Hematopoietic multipotent progenitor cell treated with erythropoietin and hydrocortisone succinate and interleukin-3 and kit ligand, for 8 days (in vitro differentiated cells): Measurements from ENCODE around the gene ZNF581.
A peak's percentile ranks its signal among the peaks of the same experiment; 100 is the strongest.

Source experiments
- DNase-seq: peaks from one replicate; pipeline ENCODE4 v3.0.0-alpha.2; 2015

Gene ZNF581

GRCh38 chr19:55611983-55612645, 31.3 kb upstream of the ZNF581 start:
- DNase-seq = no peak

GRCh38 chr19:55613396-55613795, 30.1 kb upstream of the ZNF581 start:
- no peak for DNase-seq

DNA sequence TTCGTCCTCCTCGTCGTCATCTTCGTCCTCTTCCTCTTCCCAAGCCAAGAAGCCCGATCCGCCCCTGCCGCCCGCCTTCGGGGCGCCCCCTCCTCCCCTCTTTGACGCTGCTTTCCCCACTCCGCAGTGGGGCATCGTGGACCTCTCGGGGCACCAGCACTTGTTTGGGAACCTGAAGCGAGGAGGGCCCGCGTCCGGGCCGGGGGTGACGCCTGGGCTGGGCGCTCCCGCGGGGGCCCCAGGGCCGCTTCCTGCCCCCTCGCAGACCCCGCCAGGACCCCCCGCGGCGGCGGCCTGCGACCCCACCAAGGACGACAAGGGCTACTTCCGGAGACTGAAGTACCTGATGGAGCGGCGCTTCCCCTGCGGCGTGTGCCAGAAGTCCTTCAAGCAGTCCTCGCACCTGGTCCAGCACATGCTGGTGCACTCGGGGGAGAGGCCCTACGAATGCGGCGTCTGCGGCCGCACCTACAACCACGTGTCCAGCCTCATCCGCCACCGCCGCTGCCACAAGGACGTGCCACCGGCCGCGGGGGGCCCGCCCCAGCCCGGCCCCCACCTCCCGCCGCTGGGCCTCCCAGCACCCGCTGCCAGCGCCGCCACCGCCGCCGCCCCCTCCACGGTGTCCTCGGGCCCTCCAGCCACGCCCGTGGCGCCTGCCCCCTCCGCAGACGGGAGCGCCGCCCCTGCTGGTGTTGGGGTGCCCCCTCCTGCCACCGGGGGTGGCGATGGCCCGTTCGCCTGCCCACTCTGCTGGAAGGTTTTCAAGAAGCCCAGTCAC, 29.3 kb upstream of the ZNF581 start:
- DNase-seq = no peak

DNA sequence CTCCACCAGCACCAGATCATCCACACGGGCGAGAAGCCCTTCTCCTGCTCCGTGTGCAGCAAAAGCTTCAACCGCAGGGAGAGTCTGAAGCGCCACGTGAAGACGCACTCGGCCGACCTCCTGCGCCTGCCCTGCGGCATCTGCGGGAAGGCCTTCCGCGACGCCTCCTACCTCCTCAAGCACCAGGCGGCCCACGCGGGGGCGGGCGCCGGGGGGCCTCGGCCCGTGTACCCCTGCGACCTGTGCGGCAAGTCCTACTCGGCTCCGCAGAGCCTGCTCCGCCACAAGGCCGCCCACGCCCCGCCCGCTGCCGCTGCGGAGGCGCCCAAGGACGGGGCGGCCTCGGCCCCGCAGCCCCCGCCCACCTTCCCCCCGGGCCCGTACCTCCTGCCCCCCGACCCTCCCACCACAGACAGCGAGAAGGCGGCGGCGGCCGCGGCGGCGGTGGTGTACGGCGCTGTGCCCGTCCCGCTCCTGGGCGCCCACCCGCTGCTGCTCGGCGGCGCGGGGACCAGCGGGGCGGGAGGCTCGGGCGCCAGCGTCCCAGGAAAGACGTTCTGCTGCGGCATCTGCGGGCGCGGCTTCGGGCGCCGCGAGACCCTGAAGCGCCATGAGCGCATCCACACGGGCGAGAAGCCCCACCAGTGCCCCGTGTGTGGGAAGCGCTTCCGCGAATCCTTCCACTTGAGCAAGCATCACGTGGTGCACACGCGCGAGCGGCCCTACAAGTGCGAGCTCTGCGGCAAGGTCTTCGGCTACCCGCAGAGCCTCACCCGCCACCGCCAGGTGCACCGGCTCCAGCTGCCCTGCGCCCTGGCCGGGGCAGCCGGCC, 28.5 kb upstream of the ZNF581 start:
- DNase-seq = no peak

DNA sequence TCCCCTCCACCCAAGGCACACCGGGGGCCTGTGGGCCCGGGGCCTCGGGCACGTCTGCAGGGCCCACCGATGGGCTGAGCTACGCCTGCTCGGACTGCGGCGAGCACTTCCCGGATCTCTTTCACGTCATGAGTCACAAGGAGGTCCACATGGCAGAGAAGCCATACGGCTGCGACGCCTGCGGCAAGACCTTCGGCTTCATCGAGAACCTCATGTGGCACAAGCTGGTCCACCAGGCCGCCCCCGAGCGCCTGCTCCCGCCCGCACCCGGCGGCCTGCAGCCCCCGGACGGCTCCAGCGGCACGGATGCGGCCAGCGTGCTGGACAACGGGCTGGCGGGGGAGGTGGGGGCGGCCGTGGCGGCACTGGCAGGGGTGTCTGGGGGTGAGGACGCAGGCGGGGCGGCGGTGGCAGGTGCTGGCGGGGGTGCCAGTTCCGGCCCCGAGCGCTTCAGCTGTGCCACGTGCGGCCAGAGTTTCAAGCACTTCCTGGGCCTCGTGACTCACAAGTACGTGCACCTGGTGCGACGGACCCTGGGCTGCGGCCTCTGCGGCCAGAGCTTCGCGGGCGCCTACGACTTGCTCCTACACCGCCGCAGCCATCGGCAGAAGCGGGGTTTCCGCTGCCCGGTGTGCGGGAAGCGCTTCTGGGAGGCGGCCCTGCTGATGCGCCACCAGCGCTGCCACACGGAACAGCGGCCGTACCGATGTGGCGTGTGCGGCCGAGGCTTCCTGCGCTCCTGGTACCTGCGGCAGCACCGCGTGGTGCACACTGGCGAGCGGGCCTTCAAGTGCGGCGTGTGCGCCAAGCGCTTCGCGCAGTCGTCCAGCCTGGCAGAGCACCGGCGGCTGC, 27.7 kb upstream of the ZNF581 start:
- no peak for DNase-seq

DNA sequence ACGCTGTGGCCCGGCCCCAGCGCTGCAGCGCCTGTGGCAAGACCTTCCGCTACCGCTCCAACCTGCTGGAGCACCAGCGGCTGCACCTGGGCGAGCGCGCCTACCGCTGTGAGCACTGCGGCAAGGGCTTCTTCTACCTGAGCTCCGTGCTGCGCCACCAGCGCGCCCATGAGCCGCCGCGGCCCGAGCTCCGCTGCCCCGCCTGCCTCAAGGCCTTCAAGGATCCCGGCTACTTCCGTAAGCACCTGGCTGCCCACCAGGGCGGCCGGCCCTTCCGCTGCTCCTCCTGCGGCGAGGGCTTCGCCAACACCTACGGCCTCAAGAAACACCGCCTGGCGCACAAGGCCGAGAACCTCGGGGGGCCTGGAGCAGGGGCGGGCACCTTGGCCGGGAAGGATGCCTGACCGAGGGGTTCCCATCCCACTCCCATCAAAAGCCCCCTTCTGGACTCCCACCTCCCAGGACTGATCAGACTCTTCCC, 27.0 kb upstream of the ZNF581 start:
- no peak for DNase-seq

- DNase-seq = no peak
These were observed 26.0 kb upstream of the ZNF581 start for GRCh38 chr19:55617426-55617825.

DNA sequence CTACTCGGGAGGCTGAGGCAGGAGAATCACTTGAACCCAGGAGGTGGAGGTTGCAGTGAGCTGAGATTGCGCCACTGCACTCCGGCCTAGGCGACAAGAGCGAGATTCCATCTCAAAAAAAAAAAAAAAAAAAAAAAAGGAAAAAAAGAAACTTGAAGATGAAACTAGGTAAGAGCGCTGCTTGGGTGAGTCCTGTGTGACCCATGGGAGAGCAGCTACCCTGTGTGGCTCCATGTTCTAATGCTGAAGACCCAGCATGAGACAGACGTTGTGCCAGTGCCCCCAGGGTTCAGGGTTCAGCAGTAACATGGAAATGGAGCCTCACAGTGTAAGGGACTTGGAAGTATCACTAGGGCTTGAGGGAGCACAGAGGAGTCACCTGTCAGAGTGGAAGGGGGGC, 25.0 kb upstream of the ZNF581 start:
- DNase-seq = no peak

DNA sequence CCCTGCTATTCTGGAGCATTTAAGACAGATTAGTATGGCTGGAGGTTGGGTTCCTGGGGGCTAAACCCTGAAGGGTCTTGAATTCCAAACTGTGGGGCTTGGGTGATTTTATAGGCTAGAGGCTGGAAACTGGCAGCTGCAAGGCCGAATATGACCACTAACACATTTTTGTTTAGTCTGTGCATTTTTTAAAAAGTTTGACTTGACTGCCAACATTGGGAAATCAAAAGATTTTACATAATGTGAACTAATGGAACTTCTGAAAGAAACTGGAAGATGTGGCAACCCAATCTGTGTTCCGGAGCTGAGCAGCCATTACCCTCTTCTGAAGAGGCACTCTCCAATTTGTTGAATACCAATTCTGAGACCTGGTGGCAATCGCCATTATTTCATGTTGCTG, 24.2 kb upstream of the ZNF581 start:
- DNase-seq = no peak

- peak; percentile 38 for DNase-seq
These were observed 22.8 kb upstream of the ZNF581 start for GRCh38 chr19:55620410-55621204.

DNA sequence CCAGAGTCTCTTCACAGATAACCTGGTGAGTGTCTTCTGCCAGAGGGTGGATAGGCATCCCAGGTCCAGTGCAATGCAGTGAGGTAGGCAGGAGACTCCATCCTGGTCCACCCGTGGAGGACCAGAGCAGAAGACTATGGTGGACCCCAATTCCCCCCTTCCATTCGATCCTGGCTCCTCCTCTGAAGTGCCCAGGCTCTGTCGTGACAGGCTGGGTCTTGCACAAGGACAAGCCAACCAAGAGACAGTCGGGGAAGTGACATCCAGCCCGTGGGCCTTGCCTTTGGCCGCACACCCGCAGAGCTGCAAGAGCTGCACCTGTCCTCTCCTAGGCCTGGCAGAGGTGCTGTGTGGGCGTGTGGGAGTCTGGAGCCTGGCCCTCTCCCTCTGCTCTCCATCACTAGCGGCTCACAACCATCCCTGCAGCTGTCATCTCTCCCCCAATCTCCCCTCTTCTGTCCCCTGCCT, 22.2 kb upstream of the ZNF581 start:
- DNase-seq = no peak

GRCh38 chr19:55621673-55622231, 21.7 kb upstream of the ZNF581 start:
- no peak for DNase-seq

DNA sequence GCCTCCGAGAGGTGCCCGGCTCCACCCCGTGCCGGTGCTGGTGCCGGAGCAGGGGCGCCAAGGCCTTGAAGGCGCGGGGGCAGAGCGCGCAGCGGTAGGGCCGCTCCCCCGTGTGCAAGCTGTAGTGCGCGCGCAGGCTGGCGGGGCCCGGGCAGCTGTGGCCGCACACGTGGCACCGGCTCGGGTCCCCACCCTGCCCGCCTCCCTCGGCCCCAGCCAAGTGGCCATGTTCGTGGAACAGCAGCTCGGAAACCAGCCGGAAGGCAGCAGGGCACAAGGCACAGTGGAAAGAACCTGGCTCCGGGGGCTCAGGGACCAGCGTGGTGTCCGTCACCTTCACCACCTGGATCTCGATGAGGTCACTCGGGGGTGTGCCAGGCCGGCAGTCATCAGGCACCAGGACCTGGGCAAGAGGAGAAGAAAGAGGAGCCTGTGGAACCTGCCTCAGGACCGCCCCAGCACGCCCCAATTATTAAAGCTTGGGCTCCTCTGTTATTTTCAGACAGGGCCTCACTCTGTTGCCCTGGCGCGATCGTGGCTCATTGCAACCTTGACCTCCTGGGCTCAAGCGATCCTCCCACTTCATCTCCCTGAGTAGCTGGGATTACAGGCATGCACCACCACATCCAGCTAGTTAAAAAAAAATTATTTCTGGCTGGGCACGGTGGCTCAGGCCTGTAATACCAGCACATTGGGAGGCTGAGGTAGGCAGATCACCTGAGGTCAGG, 21.0 kb upstream of the ZNF581 start:
- DNase-seq = no peak

- no peak for DNase-seq
These were observed 20.3 kb upstream of the ZNF581 start for GRCh38 chr19:55623130-55623529.

DNA sequence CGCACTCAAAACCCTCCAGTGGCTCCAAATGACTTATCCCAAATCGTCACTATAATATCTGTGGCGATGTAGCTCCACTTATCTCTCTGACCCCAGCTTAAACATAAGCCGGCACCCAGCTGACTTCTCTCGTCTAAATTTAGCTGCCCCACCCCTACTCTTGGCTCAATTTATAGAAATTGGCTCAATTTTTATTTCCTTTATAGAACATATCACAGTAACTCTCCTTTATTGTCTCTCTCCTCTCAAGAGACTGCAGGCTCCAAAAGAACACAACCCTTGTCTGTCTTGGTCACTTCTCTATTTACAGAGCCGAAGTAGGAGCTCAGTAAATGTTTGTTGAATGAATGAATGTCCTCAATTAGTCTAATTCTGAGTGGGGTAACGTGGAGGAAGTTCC, 19.9 kb upstream of the ZNF581 start:
- peak; percentile 39 for DNase-seq

GRCh38 chr19:55624109-55625003, 19.1 kb upstream of the ZNF581 start, which contains the start of gene ZNF784:
Gene ZNF784 (minus strand): TSS chr19:55624566. CDS start chr19:55624561, 5 bp downstream.
- peak; percentile 91 for DNase-seq

GRCh38 chr19:55625004-55625326, 18.5 kb upstream of the ZNF581 start:
- no peak for DNase-seq

- DNase-seq = no peak
These were observed 17.1 kb upstream of the ZNF581 start for GRCh38 chr19:55626350-55626749.

- DNase-seq = peak; percentile 96
These were observed 11.0 kb upstream of the ZNF581 start for GRCh38 chr19:55632463-55632834.

GRCh38 chr19:55633861-55634260, 9.6 kb upstream of the ZNF581 start:
- no peak for DNase-seq
